Uterus (tissue), 2 donors: ENCODE measurements around the gene NUP50.

ENCODE experiments used
- CTCF ChIP-seq, 4 experiments: fragments of 200-600 bp in 2 of 4; fragments of 450-650 bp in 2 of 4; sonication (generic) in 2 of 4; IDR thresholded peaks; one replicate each; pipeline ENCODE4 v1.5.1; 2016 to 2019; ENCODE audit warnings: antibody characterized with exemption in 4 of 4, mild to moderate bottlenecking in 2 of 4, moderate library complexity in 1 of 4
- POLR2A ChIP-seq, 2 donors: fragments of 450-650 bp; IDR thresholded peaks; one replicate each; pipeline ENCODE4 v1.6.1; 2016; ENCODE audit warnings: antibody characterized with exemption in 2 of 2, mild to moderate bottlenecking in 1 of 2, moderate library complexity in 1 of 2

GRCh38 chr22:45149671-45150070 lies 14.1 kb upstream of the NUP50 start:
- TF ChIP-seq POLR2A (IDR thresholded peaks at IDR 0.05): no peak
- no peak for TF ChIP-seq CTCF (IDR thresholded peaks at IDR 0.05)
